DND-41 (cell line): ENCODE data around the gene TMEM223.

Source experiments
- CTCF ChIP-seq: IDR thresholded peaks from 2 replicates; pipeline ENCODE4 v1.5.1; 2012; ENCODE audit warnings: borderline replicate concordance, low read length, moderate library complexity, mild to moderate bottlenecking; ENCODE audit not compliant: poor library complexity, severe bottlenecking; ENCODE audit errors: extremely low read depth
- EZH2 ChIP-seq: IDR thresholded peaks from 3 replicates; pipeline ENCODE4 v1.6.1; 2012; ENCODE audit warnings: borderline replicate concordance, low read depth, mild to moderate bottlenecking, moderate library complexity, low read length, inconsistent platforms; ENCODE audit not compliant: severe bottlenecking

GRCh38 chr11:62804310-62805075 is 12.7 kb upstream of the TMEM223 start:
- no peak for TF ChIP-seq CTCF
- no peak for TF ChIP-seq EZH2
